Measurements from ENCODE around the gene RSPO4. TPM values are rescaled to one million over a fixed set of nuclear protein-coding genes. Genes with fewer than 3 reads are reported as not detected.

Gene RSPO4
- total RNA-seq (not detected), polyA plus RNA-seq (under 1 TPM in 1 of 3 donors, not detected in 2; 0.25 TPM)
- long read RNA-seq, donor 1: 0 reads
- long read RNA-seq, donor 2: 0 reads
- long read RNA-seq, donor 3: 0 reads
- long read RNA-seq, donor 4: 0 reads
- long read RNA-seq, donor 5: 0 reads
- long read RNA-seq, donor 6: 0 reads
- long read RNA-seq, donor 7: 0 reads
- long read RNA-seq, donor 8: 0 reads
- long read RNA-seq, donor 9: 0 reads
- long read RNA-seq, donor 10: 0 reads

DNA sequence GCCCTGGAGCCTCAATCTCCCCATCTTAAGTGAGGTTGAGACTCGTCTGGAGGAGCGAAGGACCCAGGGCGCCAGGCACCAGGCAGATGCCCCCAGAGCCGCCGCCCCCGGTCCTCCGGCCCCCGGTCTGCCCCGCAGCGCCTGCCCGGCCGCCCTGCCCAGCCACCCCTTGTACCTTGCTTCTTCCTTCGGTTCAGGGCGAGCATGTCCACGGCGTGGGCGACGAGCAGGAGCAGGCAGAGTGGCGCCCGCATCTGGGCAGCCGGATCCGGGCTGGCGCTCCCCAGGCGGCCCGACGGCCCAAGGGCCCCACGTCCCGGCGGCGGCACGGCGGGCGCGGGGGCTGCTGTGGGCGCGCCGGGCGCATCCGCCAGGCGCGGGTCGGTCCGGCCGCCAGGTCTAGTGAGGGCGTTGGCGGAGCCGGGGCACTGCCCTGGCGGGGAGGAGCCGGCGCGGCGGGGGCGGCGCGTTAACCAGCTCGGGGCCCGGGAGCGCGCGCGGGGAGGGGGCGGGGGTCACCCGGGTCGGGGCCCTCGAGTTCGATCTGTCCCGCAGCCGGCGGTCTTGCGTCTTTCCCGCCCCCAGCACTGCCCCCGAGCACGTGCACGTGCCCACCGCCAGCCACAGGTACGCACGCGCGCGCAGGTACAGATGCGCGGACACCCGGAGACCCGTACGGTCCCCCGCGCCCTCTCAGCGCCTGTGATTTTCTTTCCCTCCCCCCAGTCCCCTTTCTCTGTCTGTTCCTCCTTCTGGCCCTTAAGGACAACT, at the start of gene RSPO4:
TSS of gene RSPO4 (minus strand) at position 401 of the 771 bp plus-strand sequence. CDS start at position 254, 147 bp downstream.
- peak in 1 of 2 donors; percentile 28 for DNase-seq
- 2 to 8% (median 5%) methylated on average over 34 to 88 of the region's 88 CpGs for WGBS, 5 donors
- intact Hi-C loops (cut with DNase I; ENCODE audit: low total_unique reads): no loop called here
- Histone ChIP-seq H3K27me3 (peaks cover 13 to 76% (median 37%) of the 10 kb centered on the region in 3 donors), H3K36me3 (no peaks in the 10 kb centered on the region), H3K27ac (no peak within 1 kb of the TSS), H3K9me3 (no peaks in the 10 kb centered on the region), H3K4me1 (peaks cover 0 to 8% (median 5%) of the 10 kb centered on the region in 4 donors), H3K4me3 (peak within 1 kb of the TSS in 2 of 4 donors; percentile 29)
- TF ChIP-seq EP300 (IDR thresholded peaks at IDR 0.05) (no peak), POLR2A (IDR thresholded peaks at IDR 0.05) (no peak), POLR2AphosphoS5 (IDR thresholded peaks at IDR 0.05) (no peak)
- TF ChIP-seq, protein P1, sequence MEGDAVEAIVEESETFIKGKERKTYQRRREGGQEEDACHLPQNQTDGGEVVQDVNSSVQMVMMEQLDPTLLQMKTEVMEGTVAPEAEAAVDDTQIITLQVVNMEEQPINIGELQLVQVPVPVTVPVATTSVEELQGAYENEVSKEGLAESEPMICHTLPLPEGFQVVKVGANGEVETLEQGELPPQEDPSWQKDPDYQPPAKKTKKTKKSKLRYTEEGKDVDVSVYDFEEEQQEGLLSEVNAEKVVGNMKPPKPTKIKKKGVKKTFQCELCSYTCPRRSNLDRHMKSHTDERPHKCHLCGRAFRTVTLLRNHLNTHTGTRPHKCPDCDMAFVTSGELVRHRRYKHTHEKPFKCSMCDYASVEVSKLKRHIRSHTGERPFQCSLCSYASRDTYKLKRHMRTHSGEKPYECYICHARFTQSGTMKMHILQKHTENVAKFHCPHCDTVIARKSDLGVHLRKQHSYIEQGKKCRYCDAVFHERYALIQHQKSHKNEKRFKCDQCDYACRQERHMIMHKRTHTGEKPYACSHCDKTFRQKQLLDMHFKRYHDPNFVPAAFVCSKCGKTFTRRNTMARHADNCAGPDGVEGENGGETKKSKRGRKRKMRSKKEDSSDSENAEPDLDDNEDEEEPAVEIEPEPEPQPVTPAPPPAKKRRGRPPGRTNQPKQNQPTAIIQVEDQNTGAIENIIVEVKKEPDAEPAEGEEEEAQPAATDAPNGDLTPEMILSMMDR (IDR thresholded peaks at IDR 0.05): no peak

DNA sequence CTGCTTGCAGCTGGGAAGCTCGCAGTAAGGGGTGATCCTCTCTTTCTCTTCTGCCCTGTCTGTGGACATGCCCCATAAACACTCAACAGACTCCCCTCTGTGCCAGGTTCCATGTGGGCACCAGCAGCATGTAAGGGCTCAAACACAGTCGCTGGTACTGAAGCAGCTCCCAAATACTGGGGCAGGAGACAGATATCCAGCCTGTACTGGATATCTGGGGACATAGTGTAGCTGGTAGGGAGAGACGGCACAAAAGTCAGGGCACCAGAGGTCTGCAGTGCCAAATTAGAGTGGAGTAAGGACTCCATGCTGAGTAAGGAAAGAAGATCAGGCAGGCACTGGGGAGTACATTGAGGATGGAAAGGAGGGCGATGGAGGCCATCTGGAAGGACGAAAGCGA, 48.3 kb upstream of the RSPO4 start:
- Histone ChIP-seq H3K9me3 (no peaks in the 10 kb centered on the region), H3K4me1 (no peaks in the 10 kb centered on the region), H3K27me3 (no peaks in the 10 kb centered on the region), H3K4me3 (no peak overlapping the region), H3K27ac (no peak overlapping the region), H3K36me3 (peaks cover 0 to 6% (median 0%) of the 10 kb centered on the region in 4 donors)
- intact Hi-C loops (cut with DNase I; ENCODE audit: low total_unique reads): no loop called here
- DNase-seq: no peak
- WGBS, 5 donors: 77 to 89% (median 87%) methylated on average over 5 to 6 of the region's 6 CpGs
- TF ChIP-seq, protein P1 (IDR thresholded peaks at IDR 0.05): no peak
- TF ChIP-seq POLR2AphosphoS5 (IDR thresholded peaks at IDR 0.05): no peak
- TF ChIP-seq POLR2A (IDR thresholded peaks at IDR 0.05): no peak
- no peak for TF ChIP-seq EP300 (IDR thresholded peaks at IDR 0.05)

DNA sequence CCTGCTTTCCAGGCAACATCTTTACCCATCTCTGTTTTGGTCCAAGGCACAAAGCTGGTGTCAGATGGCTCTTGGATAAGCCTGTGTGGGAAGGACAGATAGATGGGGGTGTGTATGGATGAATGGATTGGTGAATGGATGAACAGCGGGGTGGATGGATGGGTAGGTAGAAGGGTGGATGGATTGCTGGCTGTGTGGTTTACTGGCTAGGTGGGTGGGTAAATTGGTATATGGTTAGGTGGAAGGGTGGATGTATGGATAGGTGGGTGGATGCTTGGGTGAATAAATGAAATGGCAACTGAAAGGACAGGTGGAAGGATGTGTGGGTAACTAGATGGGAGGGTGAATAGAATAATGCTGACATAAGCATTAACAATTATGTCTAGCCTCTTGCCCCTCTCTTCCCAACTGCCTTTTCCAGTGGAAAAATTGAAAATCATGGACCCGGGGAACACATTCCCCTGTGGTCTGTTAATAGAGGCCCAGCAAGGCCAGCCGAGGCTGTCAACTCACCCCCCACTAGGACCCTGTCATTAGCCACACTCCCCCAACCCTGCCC, 43.8 kb upstream of the RSPO4 start:
- no peak for TF ChIP-seq EP300 (IDR thresholded peaks at IDR 0.05)
- no peak for TF ChIP-seq POLR2AphosphoS5 (IDR thresholded peaks at IDR 0.05)
- TF ChIP-seq POLR2A (IDR thresholded peaks at IDR 0.05): no peak
- TF ChIP-seq, protein P1 (IDR thresholded peaks at IDR 0.05): no peak
- no peaks in the 10 kb centered on the region for H3K36me3 ChIP-seq
- H3K9me3 ChIP-seq: no peaks in the 10 kb centered on the region
- no peak overlapping the region for H3K4me3 ChIP-seq
- intact Hi-C loops (cut with DNase I; ENCODE audit: low total_unique reads): no loop called here
- H3K27ac ChIP-seq: no peak overlapping the region
- 87 to 95% (median 94%) methylated on average over 3 of the region's 3 CpGs for WGBS, 5 donors
- DNase-seq: no peak
- no peaks in the 10 kb centered on the region for H3K4me1 ChIP-seq
- no peaks in the 10 kb centered on the region for H3K27me3 ChIP-seq

DNA sequence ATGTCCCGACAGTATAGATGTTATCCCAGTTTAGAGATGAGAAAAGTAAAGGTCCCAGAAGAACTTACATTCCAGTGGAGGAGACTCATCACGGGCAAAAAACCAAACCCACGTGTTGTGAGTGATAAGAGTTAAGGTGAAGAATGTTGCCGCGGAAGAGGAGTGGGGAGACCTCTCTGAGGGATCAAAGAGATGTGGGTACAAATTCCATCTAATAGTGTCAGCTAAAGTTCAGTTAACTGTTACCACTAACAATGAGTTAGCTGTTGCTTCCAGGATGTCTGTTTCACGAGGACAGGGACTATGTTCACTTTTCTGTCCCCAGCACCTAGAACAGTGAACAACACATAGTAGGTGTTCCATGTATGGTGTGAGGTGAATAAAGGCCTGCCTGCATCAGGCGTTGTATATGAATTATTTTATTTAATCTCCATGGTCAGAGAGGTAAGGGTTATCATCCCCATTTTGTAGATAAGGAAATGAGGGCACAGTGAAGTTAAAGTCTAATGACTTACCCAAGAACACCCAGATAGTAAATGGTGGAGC, 39.8 kb upstream of the RSPO4 start:
- no peaks in the 10 kb centered on the region for H3K9me3 ChIP-seq
- H3K4me1 ChIP-seq: no peaks in the 10 kb centered on the region
- DNase-seq: no peak
- no peaks in the 10 kb centered on the region for H3K27me3 ChIP-seq
- TF ChIP-seq POLR2AphosphoS5 (IDR thresholded peaks at IDR 0.05) (no peak), POLR2A (IDR thresholded peaks at IDR 0.05) (no peak), EP300 (IDR thresholded peaks at IDR 0.05) (no peak)
- TF ChIP-seq, protein P1 (IDR thresholded peaks at IDR 0.05): no peak
- no peak overlapping the region for H3K4me3 ChIP-seq
- no peaks in the 10 kb centered on the region for H3K36me3 ChIP-seq
- WGBS, 5 donors: 60 to 78% (median 73%) methylated on average over 7 of the region's 7 CpGs
- H3K27ac ChIP-seq: no peak overlapping the region
- intact Hi-C loops (cut with DNase I; ENCODE audit: low total_unique reads): no loop called here

Data from stomach (tissue), 19 donors.